ENCODE data around the gene PRM2.
"Not testable (repeated sequence)": the region's sequence is repeated elsewhere in the genome, so short reads cannot be mapped to it uniquely, and the experiment has no call there.

The PRM2 gene

DNA sequence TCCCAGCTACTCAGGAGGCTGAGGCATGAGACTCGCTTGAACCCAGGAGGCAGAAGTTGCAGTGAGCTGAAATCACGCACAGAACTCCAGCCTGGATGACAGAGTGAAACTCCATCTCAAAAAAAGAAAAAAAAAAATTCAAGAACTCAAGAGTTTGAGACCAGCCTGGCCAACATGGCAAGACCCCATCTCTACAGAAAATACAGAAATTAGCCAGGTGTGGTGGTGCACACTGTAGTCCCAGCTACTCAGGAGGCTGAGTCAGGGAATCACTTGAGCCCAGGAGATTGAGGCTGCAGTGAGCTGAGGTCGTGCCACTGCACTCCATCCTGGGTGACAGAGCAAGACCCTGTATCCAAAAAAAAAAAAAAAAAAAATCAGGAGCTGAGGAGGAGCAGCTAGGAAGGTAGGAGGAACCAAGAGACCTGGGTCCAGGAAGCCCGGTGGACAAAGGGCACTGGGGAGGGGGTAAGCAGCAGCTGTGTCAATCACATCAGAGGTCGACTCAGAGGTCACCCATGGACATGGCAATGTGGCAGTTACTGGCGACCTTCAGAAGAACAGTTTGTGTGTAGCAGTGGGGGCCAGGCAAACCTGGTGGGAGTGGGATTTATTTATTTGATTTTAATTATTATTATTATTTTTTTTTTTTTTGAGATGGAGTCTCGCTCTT, 15.9 kb upstream of the PRM2 start:
- H3K4me3 ChIP-seq (ENCODE audit: low read depth in 1 of 2, low read length in 1 of 2): no peak overlapping the region
- H3K9me3 ChIP-seq: no peaks in the 10 kb centered on the region
- no peaks in the 10 kb centered on the region for H3K36me3 ChIP-seq
- H3K27ac ChIP-seq: no peak overlapping the region
- H3K27me3 ChIP-seq: no peaks in the 10 kb centered on the region
- TF ChIP-seq, protein P1, sequence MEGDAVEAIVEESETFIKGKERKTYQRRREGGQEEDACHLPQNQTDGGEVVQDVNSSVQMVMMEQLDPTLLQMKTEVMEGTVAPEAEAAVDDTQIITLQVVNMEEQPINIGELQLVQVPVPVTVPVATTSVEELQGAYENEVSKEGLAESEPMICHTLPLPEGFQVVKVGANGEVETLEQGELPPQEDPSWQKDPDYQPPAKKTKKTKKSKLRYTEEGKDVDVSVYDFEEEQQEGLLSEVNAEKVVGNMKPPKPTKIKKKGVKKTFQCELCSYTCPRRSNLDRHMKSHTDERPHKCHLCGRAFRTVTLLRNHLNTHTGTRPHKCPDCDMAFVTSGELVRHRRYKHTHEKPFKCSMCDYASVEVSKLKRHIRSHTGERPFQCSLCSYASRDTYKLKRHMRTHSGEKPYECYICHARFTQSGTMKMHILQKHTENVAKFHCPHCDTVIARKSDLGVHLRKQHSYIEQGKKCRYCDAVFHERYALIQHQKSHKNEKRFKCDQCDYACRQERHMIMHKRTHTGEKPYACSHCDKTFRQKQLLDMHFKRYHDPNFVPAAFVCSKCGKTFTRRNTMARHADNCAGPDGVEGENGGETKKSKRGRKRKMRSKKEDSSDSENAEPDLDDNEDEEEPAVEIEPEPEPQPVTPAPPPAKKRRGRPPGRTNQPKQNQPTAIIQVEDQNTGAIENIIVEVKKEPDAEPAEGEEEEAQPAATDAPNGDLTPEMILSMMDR (IDR thresholded peaks at IDR 0.05): no peak
- peaks cover 3 to 5% of the 10 kb centered on the region in 2 experiments for H3K4me1 ChIP-seq (ENCODE audit: control insufficient read depth in 1 of 2, insufficient read depth in 1 of 2, low read depth in 1 of 2, low read length in 1 of 2)

DNA sequence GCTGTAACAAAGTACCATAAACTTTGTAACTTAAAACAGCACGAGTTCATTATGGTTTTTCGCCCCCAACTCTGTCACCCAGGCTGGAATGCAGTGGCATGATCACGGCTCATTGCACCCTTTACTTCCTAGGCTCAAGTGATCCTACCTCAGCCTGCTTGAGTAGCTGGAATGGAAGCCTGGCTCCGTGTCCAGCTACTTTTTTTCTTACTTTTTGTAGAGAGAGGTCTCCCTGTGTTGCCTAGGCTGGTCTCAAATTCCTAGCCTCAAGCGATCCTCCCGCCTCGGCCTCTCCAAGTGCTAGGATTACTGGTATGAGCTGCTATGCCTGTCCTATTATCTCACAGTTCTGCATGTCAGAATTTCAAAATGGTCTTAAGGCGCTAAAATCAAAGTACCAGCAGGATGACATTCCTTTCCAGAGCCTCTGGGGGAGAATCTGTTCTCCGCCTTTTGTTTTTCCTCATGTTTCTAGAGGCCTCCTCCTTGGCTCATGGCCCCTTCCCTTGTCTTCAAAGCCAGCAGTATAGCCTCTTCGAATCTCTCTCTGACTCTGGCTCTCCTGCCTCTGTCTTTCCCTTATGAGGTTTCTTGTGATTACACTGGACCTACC, 14.9 kb upstream of the PRM2 start:
- Histone ChIP-seq H3K27ac (no peak overlapping the region), H3K27me3 (no peaks in the 10 kb centered on the region), H3K4me1 (ENCODE audit: control insufficient read depth in 1 of 2, insufficient read depth in 1 of 2, low read depth in 1 of 2, low read length in 1 of 2) (no peaks in the 10 kb centered on the region), H3K9me3 (no peaks in the 10 kb centered on the region), H3K4me3 (ENCODE audit: low read depth in 1 of 2, low read length in 1 of 2) (no peak overlapping the region), H3K36me3 (no peaks in the 10 kb centered on the region)
- TF ChIP-seq, protein P1 (IDR thresholded peaks at IDR 0.05): no peak

DNA sequence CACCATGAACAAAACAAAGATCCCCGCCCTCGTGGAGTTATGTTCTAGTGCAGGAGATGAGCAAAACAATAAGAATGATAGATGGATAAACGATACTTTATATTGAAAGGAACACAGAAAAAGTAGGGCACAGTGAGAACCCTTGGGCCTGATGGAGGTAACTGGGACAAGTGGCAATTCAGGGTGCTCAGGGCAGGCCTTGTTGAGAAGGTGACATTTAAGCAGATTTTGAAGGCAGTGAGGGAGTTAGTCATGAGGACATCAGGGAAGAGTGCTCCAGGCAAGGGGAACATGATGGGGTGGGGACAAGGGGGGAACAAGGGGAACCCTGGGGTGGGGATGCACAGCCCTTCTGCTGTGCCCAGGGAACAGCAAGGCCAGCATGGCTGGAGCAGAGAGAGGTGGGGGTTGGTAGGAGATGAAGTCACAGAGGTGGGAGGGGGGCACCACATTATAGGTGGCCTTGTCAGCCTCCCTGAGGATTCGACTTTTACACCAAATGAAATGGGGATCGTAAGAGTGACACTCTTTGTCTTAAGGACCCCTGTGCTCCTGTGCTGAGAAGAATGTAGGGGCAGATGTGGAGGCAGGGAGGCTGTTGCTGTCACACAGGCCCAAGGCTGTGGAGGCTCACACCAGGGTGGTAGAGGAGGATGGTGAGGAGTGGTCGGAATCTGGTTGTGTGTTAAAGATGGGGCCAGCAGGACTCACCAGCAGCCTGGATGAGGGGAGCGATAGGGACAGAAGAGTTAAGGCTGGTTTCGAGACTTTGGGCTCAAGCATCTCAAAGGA, 14.0 kb upstream of the PRM2 start:
- H3K4me3 ChIP-seq (ENCODE audit: low read depth in 1 of 2, low read length in 1 of 2): no peak overlapping the region
- H3K27ac ChIP-seq: no peak overlapping the region
- H3K36me3 ChIP-seq: no peaks in the 10 kb centered on the region
- TF ChIP-seq, protein P1 (IDR thresholded peaks at IDR 0.05): no peak
- H3K9me3 ChIP-seq: no peaks in the 10 kb centered on the region
- no peaks in the 10 kb centered on the region for H3K27me3 ChIP-seq
- H3K4me1 ChIP-seq (ENCODE audit: control insufficient read depth in 1 of 2, insufficient read depth in 1 of 2, low read depth in 1 of 2, low read length in 1 of 2): no peaks in the 10 kb centered on the region

DNA sequence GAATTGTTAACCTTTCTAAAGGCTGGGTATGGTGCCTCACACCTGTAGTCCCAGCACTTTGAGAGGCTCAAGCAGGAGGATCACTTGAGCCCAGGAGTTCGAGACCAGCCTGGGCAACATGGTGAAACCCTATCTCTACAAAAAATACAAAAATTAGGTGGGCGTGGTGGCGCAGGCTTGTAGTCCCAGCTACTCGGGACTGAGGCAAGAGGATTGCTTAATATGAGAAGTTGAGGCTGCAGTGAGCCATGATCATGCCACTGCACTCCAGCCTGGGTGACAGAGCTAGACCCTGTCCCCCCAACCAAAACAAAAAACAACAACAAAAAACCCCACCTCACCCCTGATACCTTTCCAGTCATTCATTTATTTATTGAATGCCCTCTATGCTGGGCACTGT, 13.4 kb upstream of the PRM2 start:
- H3K4me1 ChIP-seq (ENCODE audit: control insufficient read depth in 1 of 2, insufficient read depth in 1 of 2, low read depth in 1 of 2, low read length in 1 of 2); H3K9me3 ChIP-seq; H3K36me3 ChIP-seq; H3K27ac ChIP-seq; H3K4me3 ChIP-seq (ENCODE audit: low read depth in 1 of 2, low read length in 1 of 2); H3K27me3 ChIP-seq: not testable (repeated sequence)

DNA sequence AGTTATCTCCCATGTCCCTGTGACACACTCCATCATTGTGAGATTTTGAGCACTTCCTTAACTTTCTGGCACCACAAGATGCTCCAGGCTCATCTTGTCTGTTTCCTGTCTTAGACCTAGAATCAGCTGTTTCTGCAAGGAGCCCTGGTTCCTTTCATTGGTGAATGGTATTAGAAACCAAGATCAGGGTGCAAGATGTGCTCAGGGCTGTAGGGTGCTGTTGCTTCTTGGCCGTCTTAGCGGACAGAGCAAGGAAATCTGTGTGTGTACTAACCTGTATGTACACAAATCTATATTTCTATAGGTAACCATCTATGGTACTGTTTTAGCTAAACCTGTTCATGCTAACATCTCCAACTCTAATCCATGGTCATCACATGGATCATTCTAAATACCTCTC, 12.9 kb upstream of the PRM2 start:
- Histone ChIP-seq H3K27me3 (no peaks in the 10 kb centered on the region), H3K4me1 (ENCODE audit: control insufficient read depth in 1 of 2, insufficient read depth in 1 of 2, low read depth in 1 of 2, low read length in 1 of 2) (no peaks in the 10 kb centered on the region), H3K9me3 (no peaks in the 10 kb centered on the region), H3K4me3 (ENCODE audit: low read depth in 1 of 2, low read length in 1 of 2) (no peak overlapping the region), H3K36me3 (no peaks in the 10 kb centered on the region), H3K27ac (no peak overlapping the region)
- TF ChIP-seq, protein P1 (IDR thresholded peaks at IDR 0.05): no peak

DNA sequence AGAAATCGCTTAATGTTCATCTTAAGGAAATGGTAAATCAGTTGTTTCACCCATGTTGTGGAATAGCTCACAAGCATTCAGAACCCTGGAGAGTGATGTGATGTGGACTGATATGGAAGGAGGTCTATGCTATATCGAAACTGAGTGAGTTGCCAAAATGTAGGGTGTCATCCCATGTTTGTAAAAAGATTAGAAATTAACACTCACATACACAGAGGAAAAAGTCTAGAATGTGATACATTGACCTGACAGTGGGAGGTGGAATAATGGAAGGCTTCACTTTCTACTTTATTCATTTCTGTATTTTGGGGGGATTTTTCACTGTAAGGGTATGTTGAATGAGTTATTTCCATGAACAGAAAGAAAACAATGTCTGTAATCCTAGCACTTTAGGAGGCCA, 9.6 kb upstream of the PRM2 start:
- no peaks in the 10 kb centered on the region for H3K27me3 ChIP-seq
- H3K36me3 ChIP-seq: no peaks in the 10 kb centered on the region
- no peak overlapping the region for H3K4me3 ChIP-seq (ENCODE audit: low read depth in 1 of 2, low read length in 1 of 2)
- no peaks in the 10 kb centered on the region for H3K4me1 ChIP-seq (ENCODE audit: control insufficient read depth in 1 of 2, insufficient read depth in 1 of 2, low read depth in 1 of 2, low read length in 1 of 2)
- TF ChIP-seq, protein P1 (IDR thresholded peaks at IDR 0.05): no peak
- no peak overlapping the region for H3K27ac ChIP-seq
- H3K9me3 ChIP-seq: no peaks in the 10 kb centered on the region
